ENCODE results near the gene SLC25A13. TPM values are rescaled to one million over a fixed set of nuclear protein-coding genes. Genes with fewer than 3 reads are reported as not detected.
A peak's percentile ranks its signal among the peaks of the same experiment; 100 is the strongest.

SLC25A13 gene
- total and polyA plus RNA-seq, 2 donors (not counting 1 experiment from before 2014, with no cell fraction given), result 6.9 to 12.0 TPM

- TF ChIP-seq, protein P1, sequence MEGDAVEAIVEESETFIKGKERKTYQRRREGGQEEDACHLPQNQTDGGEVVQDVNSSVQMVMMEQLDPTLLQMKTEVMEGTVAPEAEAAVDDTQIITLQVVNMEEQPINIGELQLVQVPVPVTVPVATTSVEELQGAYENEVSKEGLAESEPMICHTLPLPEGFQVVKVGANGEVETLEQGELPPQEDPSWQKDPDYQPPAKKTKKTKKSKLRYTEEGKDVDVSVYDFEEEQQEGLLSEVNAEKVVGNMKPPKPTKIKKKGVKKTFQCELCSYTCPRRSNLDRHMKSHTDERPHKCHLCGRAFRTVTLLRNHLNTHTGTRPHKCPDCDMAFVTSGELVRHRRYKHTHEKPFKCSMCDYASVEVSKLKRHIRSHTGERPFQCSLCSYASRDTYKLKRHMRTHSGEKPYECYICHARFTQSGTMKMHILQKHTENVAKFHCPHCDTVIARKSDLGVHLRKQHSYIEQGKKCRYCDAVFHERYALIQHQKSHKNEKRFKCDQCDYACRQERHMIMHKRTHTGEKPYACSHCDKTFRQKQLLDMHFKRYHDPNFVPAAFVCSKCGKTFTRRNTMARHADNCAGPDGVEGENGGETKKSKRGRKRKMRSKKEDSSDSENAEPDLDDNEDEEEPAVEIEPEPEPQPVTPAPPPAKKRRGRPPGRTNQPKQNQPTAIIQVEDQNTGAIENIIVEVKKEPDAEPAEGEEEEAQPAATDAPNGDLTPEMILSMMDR (conservative IDR thresholded peaks at IDR 0.05 in 1 of 2, IDR thresholded peaks at IDR 0.05 in 1 of 2; ENCODE audit: low read depth in 1 of 2, low read length in 2 of 2), result no peak
- TF ChIP-seq EZH2 (IDR thresholded peaks at IDR 0.05; ENCODE audit: low read length, missing control alignments), result no peak
- H3K9ac ChIP-seq (ENCODE audit: insufficient read depth, low read length), result no peak overlapping the region
- H3K36me3 ChIP-seq (ENCODE audit: control insufficient read depth, insufficient read depth, low read length), result no peaks in the 10 kb centered on the region
- no peak overlapping the region for H3K27ac ChIP-seq (ENCODE audit: insufficient read depth, low read length)
- no peak overlapping the region for H3K4me3 ChIP-seq (replicated peaks in 1 of 4; ENCODE audit: control extremely low read depth in 1 of 4, insufficient read depth in 1 of 4, low read depth in 3 of 4, low read length in 4 of 4)
- H3K4me2 ChIP-seq (ENCODE audit: extremely low read depth, insufficient read depth, low read length), result no peak overlapping the region
- H2AFZ ChIP-seq (ENCODE audit: low read length), result no peak overlapping the region
- H3K9me3 ChIP-seq (ENCODE audit: control insufficient read depth, insufficient read depth, low read depth, low read length), result no peaks in the 10 kb centered on the region
- no peak for DNase-seq (ENCODE audit: low read depth in 2 of 2)
- peaks cover 9% of the 10 kb centered on the region for H3K4me1 ChIP-seq (ENCODE audit: control insufficient read depth, extremely low read depth, insufficient read depth, low read length)
- H3K79me2 ChIP-seq (ENCODE audit: control insufficient read depth, insufficient read depth, low read length), result peaks cover 5% of the 10 kb centered on the region
- no peaks in the 10 kb centered on the region for H4K20me1 ChIP-seq (ENCODE audit: control insufficient read depth, extremely low read depth, insufficient read depth, low read length)
- H3K27me3 ChIP-seq (ENCODE audit: control insufficient read depth, insufficient read depth, low read length), result no peaks in the 10 kb centered on the region
Observed at GRCh38 chr7:96308950-96309263, 13.0 kb downstream of the SLC25A13 start.

- peak in 1 of 2 donors; percentile 13 for DNase-seq (ENCODE audit: low read depth in 2 of 2)
- no peak overlapping the region for H3K27ac ChIP-seq (ENCODE audit: insufficient read depth, low read length)
- H3K36me3 ChIP-seq (ENCODE audit: control insufficient read depth, insufficient read depth, low read length), result no peaks in the 10 kb centered on the region
- TF ChIP-seq, protein P1 (conservative IDR thresholded peaks at IDR 0.05 in 1 of 2, IDR thresholded peaks at IDR 0.05 in 1 of 2; ENCODE audit: low read depth in 1 of 2, low read length in 2 of 2), result no peak
- no peak for TF ChIP-seq EZH2 (IDR thresholded peaks at IDR 0.05; ENCODE audit: low read length, missing control alignments)
- peaks cover 13% of the 10 kb centered on the region for H3K4me1 ChIP-seq (ENCODE audit: control insufficient read depth, extremely low read depth, insufficient read depth, low read length)
- H2AFZ ChIP-seq (ENCODE audit: low read length), result no peak overlapping the region
- no peaks in the 10 kb centered on the region for H3K27me3 ChIP-seq (ENCODE audit: control insufficient read depth, insufficient read depth, low read length)
- H3K9ac ChIP-seq (ENCODE audit: insufficient read depth, low read length), result no peak overlapping the region
- no peaks in the 10 kb centered on the region for H4K20me1 ChIP-seq (ENCODE audit: control insufficient read depth, extremely low read depth, insufficient read depth, low read length)
- no peak overlapping the region for H3K4me3 ChIP-seq (replicated peaks in 1 of 4; ENCODE audit: control extremely low read depth in 1 of 4, insufficient read depth in 1 of 4, low read depth in 3 of 4, low read length in 4 of 4)
- no peak overlapping the region for H3K4me2 ChIP-seq (ENCODE audit: extremely low read depth, insufficient read depth, low read length)
- H3K9me3 ChIP-seq (ENCODE audit: control insufficient read depth, insufficient read depth, low read depth, low read length), result no peaks in the 10 kb centered on the region
- H3K79me2 ChIP-seq (ENCODE audit: control insufficient read depth, insufficient read depth, low read length), result peaks cover 5% of the 10 kb centered on the region
Observed at GRCh38 chr7:96308253-96308949, 13.5 kb downstream of the SLC25A13 start.

- Histone ChIP-seq H3K4me2 (ENCODE audit: extremely low read depth, insufficient read depth, low read length) (no peak overlapping the region), H4K20me1 (ENCODE audit: control insufficient read depth, extremely low read depth, insufficient read depth, low read length) (no peaks in the 10 kb centered on the region), H3K9me3 (ENCODE audit: control insufficient read depth, insufficient read depth, low read depth, low read length) (no peaks in the 10 kb centered on the region), H3K79me2 (ENCODE audit: control insufficient read depth, insufficient read depth, low read length) (peaks cover 5% of the 10 kb centered on the region), H3K4me1 (ENCODE audit: control insufficient read depth, extremely low read depth, insufficient read depth, low read length) (peaks cover 13% of the 10 kb centered on the region), H3K9ac (ENCODE audit: insufficient read depth, low read length) (no peak overlapping the region), H3K27ac (ENCODE audit: insufficient read depth, low read length) (no peak overlapping the region), H2AFZ (ENCODE audit: low read length) (no peak overlapping the region), H3K36me3 (ENCODE audit: control insufficient read depth, insufficient read depth, low read length) (no peaks in the 10 kb centered on the region), H3K27me3 (ENCODE audit: control insufficient read depth, insufficient read depth, low read length) (no peaks in the 10 kb centered on the region), H3K4me3 (replicated peaks in 1 of 4; ENCODE audit: control extremely low read depth in 1 of 4, insufficient read depth in 1 of 4, low read depth in 3 of 4, low read length in 4 of 4) (no peak overlapping the region)
- no peak for DNase-seq (ENCODE audit: low read depth in 2 of 2)
- TF ChIP-seq, protein P1 (conservative IDR thresholded peaks at IDR 0.05 in 1 of 2, IDR thresholded peaks at IDR 0.05 in 1 of 2; ENCODE audit: low read depth in 1 of 2, low read length in 2 of 2), result no peak
- no peak for TF ChIP-seq EZH2 (IDR thresholded peaks at IDR 0.05; ENCODE audit: low read length, missing control alignments)
Observed at GRCh38 chr7:96306385-96307125, 15.3 kb downstream of the SLC25A13 start.
